HepG2 (cell line): Measurements from ENCODE around the gene BCL11B. TPM values are rescaled to one million over a fixed set of nuclear protein-coding genes. Genes with fewer than 3 reads are reported as not detected.

Experiments
- ATAC-seq: fragments of 200-7000 bp; cut with Tn5 transposase; 3 replicates; pipeline ENCODE4 v1.9.1; 2020; ENCODE audit warnings: mild to moderate bottlenecking, moderate library complexity
- BruUV-seq: library from RNA; stranded (reverse); fragments of 400-500 nt; replicated peaks from 2 replicates; lab custom pipeline; 2021; lab: Mats Ljungman, UMichigan
- CTCF ChIA-PET: fragments of 300-600 bp; formaldehyde crosslinking; extraction: SDS; loops from one replicate; lab custom pipeline; 2021; ENCODE audit warnings: low total read pairs, inconsistent platforms, low intra/inter-chr PET ratio; lab: Yijun Ruan, JAX
- POLR2A ChIA-PET: fragments of 350-600 bp; sonication (Branson Sonifier 250); formaldehyde crosslinking; loops from one replicate; lab custom pipeline; 2020; ENCODE audit warnings: antibody characterized with exemption, inconsistent platforms; lab: Yijun Ruan, JAX
- DNase-seq: peaks from one replicate; pipeline ENCODE4 v3.0.0-alpha.2; 2015; ENCODE audit warnings: low spot score
- FAIRE-seq: peaks from 3 replicates; lab custom pipeline; 2011; peaks lifted over from hg19 to GRCh38; lab: Jason Lieb, UNC
- H2AFZ ChIP-seq: one replicate; pipeline ENCODE4 v1.6.1; 2011; ENCODE audit warnings: low read length, inconsistent platforms
- H3K27ac ChIP-seq: fragments of 300-600 bp; 3 replicates; pipeline ENCODE4 v1.8.0; 2011; ENCODE audit warnings: mixed run types, mild to moderate bottlenecking, mixed read lengths, low read length, inconsistent platforms; ENCODE audit not compliant: insufficient read depth; ENCODE audit errors: extremely low read length
- H3K27me3 ChIP-seq, 2 experiments: fragments of 200-600 bp in 1 of 2; 2 replicates in 1 of 2; 3 replicates in 1 of 2; pipeline versions ENCODE4 v1.6.0 to v1.8.0; 2011; ENCODE audit warnings: low read length in 2 of 2, mild to moderate bottlenecking in 2 of 2, moderate library complexity in 2 of 2, inconsistent platforms in 1 of 2; ENCODE audit not compliant: insufficient read depth in 2 of 2, control insufficient read depth in 1 of 2
- H3K36me3 ChIP-seq, 2 experiments: fragments of 200-600 bp in 1 of 2; replicated peaks in 1 of 2; 2 replicates in 1 of 2; 3 replicates in 1 of 2; pipeline versions ENCODE4 v1.5.1 to v1.8.0; 2011; ENCODE audit warnings: low read length in 2 of 2, inconsistent platforms in 1 of 2; ENCODE audit not compliant: insufficient read depth in 2 of 2, control insufficient read depth in 1 of 2
- H3K4me1 ChIP-seq: 2 replicates; pipeline ENCODE4 v1.5.1; 2012; ENCODE audit warnings: low read length, inconsistent platforms; ENCODE audit not compliant: insufficient read depth
- H3K4me2 ChIP-seq: 2 replicates; pipeline ENCODE4 v1.6.0; 2011; ENCODE audit warnings: low read depth, low read length, inconsistent platforms
- H3K4me3 ChIP-seq, 3 experiments: fragments of 200-600 bp in 1 of 3; sonication (generic), shearing (Covaris generic) in 1 of 3; replicated peaks in 1 of 3; 2 replicates each; pipeline ENCODE4 v1.5.1; 2011 to 2016; ENCODE audit warnings: low read length in 3 of 3, inconsistent platforms in 2 of 3, low read depth in 2 of 3, mild to moderate bottlenecking in 2 of 3, control low read depth in 1 of 3, mixed read lengths in 1 of 3; ENCODE audit not compliant: insufficient read depth in 1 of 3
- H3K79me2 ChIP-seq: one replicate; pipeline ENCODE4 v1.6.1; 2011; ENCODE audit warnings: low read length, inconsistent platforms; ENCODE audit not compliant: insufficient read depth
- H3K9ac ChIP-seq: 2 replicates; pipeline ENCODE4 v1.6.0; 2011; ENCODE audit warnings: mild to moderate bottlenecking, low read depth, low read length, inconsistent platforms; ENCODE audit not compliant: insufficient read depth
- H3K9me3 ChIP-seq: 2 replicates; pipeline ENCODE4 v1.5.1; 2012; ENCODE audit warnings: mild to moderate bottlenecking, low read length
- H4K20me1 ChIP-seq: 2 replicates; pipeline ENCODE4 v1.6.0; 2011; ENCODE audit warnings: inconsistent platforms, mild to moderate bottlenecking, low read length, moderate library complexity; ENCODE audit not compliant: insufficient read depth
- CCAR2 ChIP-seq: fragments of 200-400 bp; formaldehyde crosslinking; optimal IDR thresholded peaks from 2 replicates; pipeline ENCODE3; 2018; ENCODE audit warnings: low read depth, mild to moderate bottlenecking, low read length, moderate library complexity
- DDIT3 ChIP-seq: sonication (generic); formaldehyde crosslinking; IDR thresholded peaks from 2 replicates; pipeline ENCODE4 v1.4.0; 2020; ENCODE audit warnings: mild to moderate bottlenecking, missing genetic modification reagents
- FOXK2 ChIP-seq: fragments of 450-650 bp; IDR thresholded peaks from 2 replicates; pipeline ENCODE4 v1.6.1; 2016
- GABPB1 ChIP-seq: IDR thresholded peaks from 2 replicates; pipeline ENCODE4 v1.6.1; 2016; ENCODE audit warnings: mild to moderate bottlenecking, missing genetic modification reagents, moderate library complexity, missing compliant biosample characterization
- HOXA9 ChIP-seq: sonication (generic); formaldehyde crosslinking; IDR thresholded peaks from 2 replicates; pipeline ENCODE4 v1.8.1; 2022; ENCODE audit warnings: missing genetic modification reagents, mild to moderate bottlenecking, moderate library complexity, borderline replicate concordance
- JUND ChIP-seq: sonication (generic); formaldehyde crosslinking; IDR thresholded peaks from 2 replicates; pipeline ENCODE4 v1.8.0; 2022; ENCODE audit warnings: mild to moderate bottlenecking, missing genetic modification reagents
- KLF13 ChIP-seq: sonication (generic); formaldehyde crosslinking; IDR thresholded peaks from 2 replicates; pipeline ENCODE4 v1.4.0; 2020; ENCODE audit warnings: mild to moderate bottlenecking, missing genetic modification reagents
- NFE2L1 ChIP-seq: sonication (generic); formaldehyde crosslinking; IDR thresholded peaks from 2 replicates; pipeline ENCODE4 v1.4.0; 2020; ENCODE audit warnings: missing genetic modification reagents, mild to moderate bottlenecking, borderline replicate concordance
- POLR2AphosphoS5 ChIP-seq: IDR thresholded peaks from 2 replicates; pipeline ENCODE4 v1.6.1; 2012; ENCODE audit warnings: low read depth, low read length
- TFAP4 ChIP-seq: sonication (generic); IDR thresholded peaks from 2 replicates; pipeline ENCODE4 v1.6.1; 2016; ENCODE audit warnings: low read depth, borderline replicate concordance
- ZNF3 ChIP-seq: IDR thresholded peaks from 2 replicates; pipeline ENCODE4 v1.7.0; 2017; ENCODE audit warnings: inconsistent platforms
- ZNF329 ChIP-seq: sonication (generic); formaldehyde crosslinking; IDR thresholded peaks from 2 replicates; pipeline ENCODE4 v1.9.0; 2021; ENCODE audit warnings: low read depth, mild to moderate bottlenecking, missing genetic modification reagents
- WGBS: methylation state at CpG from one replicate; pipeline ENCODE4 v1.1.6; 2017; ENCODE audit warnings: low lambda C conversion rate; 5-methylcytosine and 5-hydroxymethylcytosine counted together
- in situ Hi-C: cut with HindIII; loops from 2 replicates; pipeline ENCODE4 v1.10.0; 2017; ENCODE audit warnings: low pct_unique_long_range_greater_than_20kb; ENCODE audit not compliant: extremely low pct_ligation_motif_present
- intact Hi-C: fragments of 100-400 bp; cut with micrococcal nuclease; formaldehyde crosslinking; loops from one replicate; pipeline ENCODE4 v1.10.0; 2022; ENCODE audit not compliant: unreplicated experiment
- polyA plus RNA-seq, 8 experiments: library from polyadenylated mRNA; depleted of rRNA in 3 of 8; stranded (reverse) in 7 of 8; unstranded in 1 of 8; fragments of >200 nt; fragmentation: Illumina TruSeq in 4 of 8; extraction: Trizol in 4 of 8; gene quantifications; 2 replicates each; pipeline versions ENCODE4 v1.2.1 to v1.2.3, GENCODE V29; 2011 to 2016; ENCODE audit warnings: low read depth in 4 of 8, missing spikeins in 1 of 8, mixed read lengths in 1 of 8; ENCODE audit not compliant: insufficient read depth in 1 of 8
- total RNA-seq, 5 experiments: library from RNA; depleted of rRNA; stranded (reverse); fragments of >200 nt; fragmentation: Illumina TruSeq; extraction: Trizol; gene quantifications; 2 replicates each; pipeline ENCODE4 v1.2.3, GENCODE V29; 2016; ENCODE audit warnings: low read depth in 1 of 5
- TF ChIP-seq, protein P1 (sequence below): sonication (generic); formaldehyde crosslinking; IDR thresholded peaks from 2 replicates; pipeline ENCODE4 v1.4.0; 2020; ENCODE audit warnings: missing genetic modification reagents, borderline replicate concordance

BCL11B gene
- total and polyA plus RNA-seq, 2 of the 13 experiments (the other 11 are each of a cell fraction or from before 2014, with no cell fraction given): not detected

DNA sequence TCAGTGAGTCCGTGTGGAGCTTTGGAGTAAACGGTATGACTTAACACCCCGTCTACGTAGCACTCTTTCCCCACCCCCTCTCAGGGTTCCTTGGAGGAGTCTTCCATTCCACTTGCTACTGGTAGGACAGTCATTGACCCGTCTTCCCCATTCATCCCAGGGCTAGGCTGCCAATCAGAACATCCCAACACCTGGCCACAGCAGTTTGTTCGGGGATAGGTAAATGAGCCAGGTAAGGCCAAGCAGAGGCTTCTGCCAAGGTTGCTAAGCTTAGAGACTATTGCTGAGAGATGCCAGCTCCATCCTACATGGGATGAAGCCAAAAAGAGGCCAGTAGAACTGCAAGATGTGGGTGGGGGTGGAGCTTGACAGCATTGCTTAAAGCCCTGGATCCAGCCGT lies 130.8 kb downstream of the BCL11B start:
- DNase-seq (no peak), ATAC-seq (no peak), FAIRE-seq (no peak)
- intact Hi-C loops (no loop called here), in situ Hi-C loops (no loop called here)
- Histone ChIP-seq H2AFZ (no peak overlapping the region), H4K20me1 (no peaks in the 10 kb centered on the region), H3K9ac (no peak overlapping the region), H3K27ac (no peak overlapping the region), H3K79me2 (no peaks in the 10 kb centered on the region), H3K4me2 (no peak overlapping the region), H3K9me3 (no peaks in the 10 kb centered on the region), H3K27me3 (peaks cover 4 to 12% of the 10 kb centered on the region in 2 experiments; a peak in 2 of 5 replicates), H3K4me1 (no peaks in the 10 kb centered on the region), H3K36me3 (no peaks in the 10 kb centered on the region), H3K4me3 (no peak overlapping the region)
- 0 out of 2 replicates have a peak, but pooled peaks have one; percentile 53 for TF ChIP-seq ZNF329
- TF ChIP-seq TFAP4: no peak
- TF ChIP-seq JUND (CRISPR knock-in tag): no peak
- no peak for TF ChIP-seq FOXK2
- WGBS: 0% methylated on average over 7 of the region's 7 CpGs
- POLR2A ChIA-PET: no interaction called here
- no TSS peak for BruUV-seq
- CTCF ChIA-PET: no interaction called here

DNA sequence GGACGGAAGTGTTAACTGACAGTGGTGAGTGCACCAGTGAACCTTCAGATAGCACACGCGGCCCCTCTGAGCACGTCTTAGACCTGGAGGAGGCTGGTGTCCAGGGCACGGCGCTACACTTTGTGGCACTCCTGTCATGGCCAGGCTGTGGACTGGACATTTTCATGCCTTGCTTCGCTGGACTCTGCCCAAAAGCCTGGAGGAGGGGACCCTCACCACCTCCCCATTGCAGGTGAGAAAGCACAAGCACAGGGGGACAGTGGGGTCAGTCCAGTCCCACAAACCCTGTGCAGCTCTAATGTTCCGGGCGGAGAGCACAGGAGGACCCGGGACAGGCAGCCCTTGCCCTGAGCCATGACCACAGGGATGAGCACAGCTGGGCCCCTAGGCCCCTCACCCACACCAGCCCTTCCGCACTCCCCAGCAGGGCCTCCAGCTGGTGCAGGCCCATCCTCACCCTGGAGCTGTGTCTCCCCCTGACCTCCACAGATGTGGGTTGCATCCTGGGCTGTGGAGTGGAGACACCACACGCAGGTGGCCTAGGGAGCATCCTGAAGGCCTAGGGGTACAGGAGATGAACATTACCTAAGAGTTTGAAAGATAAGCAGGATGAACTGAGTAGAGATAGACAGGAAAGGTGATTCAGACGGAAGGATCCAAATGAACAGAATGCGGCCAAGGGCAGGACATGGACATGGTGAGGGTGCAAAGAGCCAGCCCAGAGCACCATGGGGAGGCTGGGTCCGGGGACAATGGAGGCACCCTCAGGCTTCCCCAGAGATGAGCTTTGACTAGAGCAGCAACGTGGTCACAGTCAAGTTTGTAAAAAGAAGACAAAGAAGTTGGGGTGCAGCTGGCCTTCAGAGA lies 132.8 kb downstream of the BCL11B start:
- ChIA-PET POLR2A (no interaction called here), CTCF (no interaction called here)
- in situ Hi-C loops: no loop called here
- DNase-seq: no peak
- H3K27ac ChIP-seq: no peak overlapping the region
- no TSS peak for BruUV-seq
- no peak overlapping the region for H3K9ac ChIP-seq
- no peaks in the 10 kb centered on the region for H3K4me1 ChIP-seq
- 25% methylated on average over 5 of the region's 16 CpGs for WGBS
- no peaks in the 10 kb centered on the region for H3K79me2 ChIP-seq
- H3K27me3 ChIP-seq: peaks cover 4 to 10% of the 10 kb centered on the region in 2 experiments; a peak in 3 of 5 replicates
- no peak for FAIRE-seq
- intact Hi-C loops: no loop called here
- no peak overlapping the region for H2AFZ ChIP-seq
- no peak for ATAC-seq
- no peak overlapping the region for H3K4me3 ChIP-seq
- H3K36me3 ChIP-seq: no peaks in the 10 kb centered on the region
- H3K9me3 ChIP-seq: no peaks in the 10 kb centered on the region
- H3K4me2 ChIP-seq: no peak overlapping the region
- H4K20me1 ChIP-seq: no peaks in the 10 kb centered on the region
- TF ChIP-seq GABPB1 (CRISPR knock-in tag) (no peak), POLR2AphosphoS5 (no peak), NFE2L1 (CRISPR knock-in tag) (no peak), DDIT3 (no peak), ZNF3 (CRISPR knock-in tag) (no peak), KLF13 (CRISPR knock-in tag) (no peak), HOXA9 (CRISPR knock-in tag) (no peak), CCAR2 (no peak)
- TF ChIP-seq, protein P1, sequence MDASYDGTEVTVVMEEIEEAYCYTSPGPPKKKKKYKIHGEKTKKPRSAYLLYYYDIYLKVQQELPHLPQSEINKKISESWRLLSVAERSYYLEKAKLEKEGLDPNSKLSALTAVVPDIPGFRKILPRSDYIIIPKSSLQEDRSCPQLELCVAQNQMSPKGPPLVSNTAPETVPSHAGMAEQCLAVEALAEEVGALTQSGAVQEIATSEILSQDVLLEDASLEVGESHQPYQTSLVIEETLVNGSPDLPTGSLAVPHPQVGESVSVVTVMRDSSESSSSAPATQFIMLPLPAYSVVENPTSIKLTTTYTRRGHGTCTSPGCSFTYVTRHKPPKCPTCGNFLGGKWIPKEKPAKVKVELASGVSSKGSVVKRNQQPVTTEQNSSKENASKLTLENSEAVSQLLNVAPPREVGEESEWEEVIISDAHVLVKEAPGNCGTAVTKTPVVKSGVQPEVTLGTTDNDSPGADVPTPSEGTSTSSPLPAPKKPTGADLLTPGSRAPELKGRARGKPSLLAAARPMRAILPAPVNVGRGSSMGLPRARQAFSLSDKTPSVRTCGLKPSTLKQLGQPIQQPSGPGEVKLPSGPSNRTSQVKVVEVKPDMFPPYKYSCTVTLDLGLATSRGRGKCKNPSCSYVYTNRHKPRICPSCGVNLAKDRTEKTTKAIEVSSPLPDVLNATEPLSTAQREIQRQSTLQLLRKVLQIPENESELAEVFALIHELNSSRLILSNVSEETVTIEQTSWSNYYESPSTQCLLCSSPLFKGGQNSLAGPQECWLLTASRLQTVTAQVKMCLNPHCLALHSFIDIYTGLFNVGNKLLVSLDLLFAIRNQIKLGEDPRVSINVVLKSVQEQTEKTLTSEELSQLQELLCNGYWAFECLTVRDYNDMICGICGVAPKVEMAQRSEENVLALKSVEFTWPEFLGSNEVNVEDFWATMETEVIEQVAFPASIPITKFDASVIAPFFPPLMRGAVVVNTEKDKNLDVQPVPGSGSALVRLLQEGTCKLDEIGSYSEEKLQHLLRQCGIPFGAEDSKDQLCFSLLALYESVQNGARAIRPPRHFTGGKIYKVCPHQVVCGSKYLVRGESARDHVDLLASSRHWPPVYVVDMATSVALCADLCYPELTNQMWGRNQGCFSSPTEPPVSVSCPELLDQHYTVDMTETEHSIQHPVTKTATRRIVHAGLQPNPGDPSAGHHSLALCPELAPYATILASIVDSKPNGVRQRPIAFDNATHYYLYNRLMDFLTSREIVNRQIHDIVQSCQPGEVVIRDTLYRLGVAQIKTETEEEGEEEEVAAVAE (CRISPR knock-in tag): no peak
